ENCODE measurements around the gene MRPL27. TPM values are rescaled to one million over a fixed set of nuclear protein-coding genes. Genes with fewer than 3 reads are reported as not detected.

MRPL27 gene
- total RNA-seq, 1 donor from 2014 or later: 49.8 TPM

DNA sequence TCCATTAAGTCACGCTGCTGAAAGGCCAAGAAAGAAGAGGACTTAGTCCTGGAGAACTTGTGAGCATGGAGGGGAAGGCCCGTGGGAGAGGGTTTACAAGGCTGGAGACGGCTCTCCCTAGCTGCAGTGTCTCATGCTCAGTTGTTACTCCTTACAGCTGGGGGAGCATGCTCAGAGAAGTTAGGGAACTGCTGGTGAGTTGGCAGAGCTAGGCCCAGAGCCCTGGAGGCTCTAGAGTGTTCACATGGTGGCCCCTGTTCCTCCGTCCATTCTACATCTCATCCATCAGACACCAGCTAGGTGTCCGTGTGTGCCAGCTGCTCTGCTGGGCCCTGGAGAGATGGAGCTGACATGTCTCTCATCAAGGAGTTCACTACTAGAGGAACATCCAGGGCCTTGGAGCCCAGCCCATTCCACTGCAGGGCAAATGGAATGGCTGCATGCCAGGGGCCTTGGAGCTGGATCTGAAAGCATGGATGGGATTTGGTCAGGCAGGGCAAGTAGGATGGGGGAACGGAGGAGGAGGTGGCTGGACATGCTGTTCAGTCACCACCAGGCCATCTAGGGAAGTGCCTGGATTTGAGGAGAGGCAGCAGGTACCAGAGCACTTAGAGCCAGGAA lies 20.8 kb downstream of the MRPL27 start:
- peaks cover 11% of the 10 kb centered on the region for H3K36me3 Mint-ChIP-seq (ENCODE audit: low read depth)
- no peak overlapping the region for H3K4me3 Mint-ChIP-seq (ENCODE audit: unreplicated experiment)
- TF ChIP-seq, protein P1, sequence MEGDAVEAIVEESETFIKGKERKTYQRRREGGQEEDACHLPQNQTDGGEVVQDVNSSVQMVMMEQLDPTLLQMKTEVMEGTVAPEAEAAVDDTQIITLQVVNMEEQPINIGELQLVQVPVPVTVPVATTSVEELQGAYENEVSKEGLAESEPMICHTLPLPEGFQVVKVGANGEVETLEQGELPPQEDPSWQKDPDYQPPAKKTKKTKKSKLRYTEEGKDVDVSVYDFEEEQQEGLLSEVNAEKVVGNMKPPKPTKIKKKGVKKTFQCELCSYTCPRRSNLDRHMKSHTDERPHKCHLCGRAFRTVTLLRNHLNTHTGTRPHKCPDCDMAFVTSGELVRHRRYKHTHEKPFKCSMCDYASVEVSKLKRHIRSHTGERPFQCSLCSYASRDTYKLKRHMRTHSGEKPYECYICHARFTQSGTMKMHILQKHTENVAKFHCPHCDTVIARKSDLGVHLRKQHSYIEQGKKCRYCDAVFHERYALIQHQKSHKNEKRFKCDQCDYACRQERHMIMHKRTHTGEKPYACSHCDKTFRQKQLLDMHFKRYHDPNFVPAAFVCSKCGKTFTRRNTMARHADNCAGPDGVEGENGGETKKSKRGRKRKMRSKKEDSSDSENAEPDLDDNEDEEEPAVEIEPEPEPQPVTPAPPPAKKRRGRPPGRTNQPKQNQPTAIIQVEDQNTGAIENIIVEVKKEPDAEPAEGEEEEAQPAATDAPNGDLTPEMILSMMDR (IDR thresholded peaks at IDR 0.05): no peak
- DNase-seq (ENCODE audit: low spot score): no peak
- peak overlapping the region; percentile 36 for H3K27ac Mint-ChIP-seq (ENCODE audit: unreplicated experiment)
- H3K27me3 Mint-ChIP-seq (ENCODE audit: low read depth): no peaks in the 10 kb centered on the region
- peaks cover 27% of the 10 kb centered on the region for H3K4me1 Mint-ChIP-seq (ENCODE audit: low read depth)
- H3K9me3 Mint-ChIP-seq (ENCODE audit: low read depth): no peaks in the 10 kb centered on the region

DNA sequence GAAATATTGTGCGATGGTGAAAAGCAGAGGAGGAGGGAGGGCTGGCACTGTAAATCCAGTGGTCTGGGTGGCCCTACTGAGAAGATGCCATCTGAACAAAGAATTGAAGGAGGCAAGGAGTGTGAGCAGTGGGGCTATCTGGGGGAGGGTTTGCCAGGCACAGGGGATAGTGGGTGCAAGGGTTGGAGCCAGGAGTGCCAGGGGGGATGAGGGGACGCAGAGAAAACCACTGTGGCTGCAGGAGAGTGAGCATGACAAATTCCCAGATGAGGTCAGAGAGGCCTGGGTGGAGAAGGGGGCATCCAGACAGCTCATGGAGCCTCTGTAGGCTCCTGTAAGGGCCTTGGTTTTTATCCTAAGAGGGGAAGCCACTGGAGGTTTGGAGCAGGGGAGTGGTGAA lies 22.3 kb downstream of the MRPL27 start:
- Mint-ChIP-seq H3K27me3 (ENCODE audit: low read depth) (no peaks in the 10 kb centered on the region), H3K4me3 (ENCODE audit: unreplicated experiment) (no peak overlapping the region), H3K4me1 (ENCODE audit: low read depth) (peaks cover 33% of the 10 kb centered on the region), H3K36me3 (ENCODE audit: low read depth) (peaks cover 11% of the 10 kb centered on the region), H3K9me3 (ENCODE audit: low read depth) (no peaks in the 10 kb centered on the region), H3K27ac (ENCODE audit: unreplicated experiment) (peak overlapping the region; percentile 5)
- TF ChIP-seq, protein P1 (IDR thresholded peaks at IDR 0.05): no peak
- no peak for DNase-seq (ENCODE audit: low spot score)

DNA sequence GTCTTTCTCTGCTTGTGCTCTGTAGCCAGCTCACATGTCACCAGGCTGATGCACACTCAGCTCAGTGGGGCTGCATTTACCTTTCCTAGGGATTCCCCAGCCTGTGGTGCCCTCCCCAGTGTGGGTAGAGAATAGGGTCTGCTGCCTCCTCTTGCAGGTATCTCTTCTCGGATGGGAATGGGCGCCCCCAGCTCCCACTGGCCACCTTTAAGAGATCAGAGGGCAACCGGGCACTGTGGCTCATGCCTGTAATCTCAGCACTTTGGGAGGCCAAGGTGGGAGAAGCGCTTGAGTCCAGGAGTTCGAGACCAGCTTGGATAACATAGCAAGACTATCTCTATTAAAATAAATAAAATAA lies 23.8 kb downstream of the MRPL27 start:
- no peak for DNase-seq (ENCODE audit: low spot score)
- peaks cover 39% of the 10 kb centered on the region for H3K4me1 Mint-ChIP-seq (ENCODE audit: low read depth)
- TF ChIP-seq, protein P1 (IDR thresholded peaks at IDR 0.05): no peak
- no peak overlapping the region for H3K27ac Mint-ChIP-seq (ENCODE audit: unreplicated experiment)
- H3K27me3 Mint-ChIP-seq (ENCODE audit: low read depth): no peaks in the 10 kb centered on the region
- peaks cover 9% of the 10 kb centered on the region for H3K36me3 Mint-ChIP-seq (ENCODE audit: low read depth)
- H3K9me3 Mint-ChIP-seq (ENCODE audit: low read depth): no peaks in the 10 kb centered on the region
- H3K4me3 Mint-ChIP-seq (ENCODE audit: unreplicated experiment): no peak overlapping the region

DNA sequence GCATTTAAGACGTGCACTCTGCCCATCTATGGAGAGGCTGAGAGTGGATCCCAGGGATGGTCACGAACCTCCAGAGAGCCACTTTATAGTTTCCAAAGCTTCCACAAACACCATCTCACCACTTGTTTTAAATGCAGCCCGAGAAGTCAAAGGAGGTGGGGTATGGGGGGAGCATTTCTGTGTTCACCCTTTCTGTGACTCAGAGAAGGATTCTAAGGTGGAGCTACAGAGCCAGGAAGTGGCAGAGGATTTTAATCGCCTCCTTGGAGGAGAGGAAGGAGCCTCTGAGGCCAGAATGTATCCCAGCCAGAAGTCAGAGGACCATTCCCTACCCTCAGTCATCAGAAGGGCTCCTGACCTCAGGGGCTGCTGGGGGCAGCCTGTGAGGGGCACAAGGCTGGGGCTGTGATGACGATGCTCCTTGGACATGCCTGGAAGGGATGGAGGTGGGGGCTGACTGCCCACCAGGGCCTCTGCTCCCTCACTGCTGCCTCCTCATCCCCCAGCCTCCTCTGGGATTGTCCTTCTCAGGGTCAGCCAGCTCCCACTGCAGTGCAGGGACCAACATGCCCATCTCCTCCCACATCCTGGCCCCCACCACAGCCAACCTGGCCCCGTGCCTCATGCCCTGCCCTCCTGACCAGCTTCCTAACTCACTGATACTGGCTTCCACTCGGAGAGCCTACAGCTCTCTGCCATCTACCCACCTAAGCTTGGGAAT lies 24.3 kb downstream of the MRPL27 start:
- Mint-ChIP-seq H3K36me3 (ENCODE audit: low read depth) (peaks cover 7% of the 10 kb centered on the region), H3K27me3 (ENCODE audit: low read depth) (no peaks in the 10 kb centered on the region), H3K4me1 (ENCODE audit: low read depth) (peaks cover 39% of the 10 kb centered on the region), H3K27ac (ENCODE audit: unreplicated experiment) (peak overlapping the region; percentile 51), H3K4me3 (ENCODE audit: unreplicated experiment) (no peak overlapping the region), H3K9me3 (ENCODE audit: low read depth) (no peaks in the 10 kb centered on the region)
- TF ChIP-seq, protein P1 (IDR thresholded peaks at IDR 0.05): no peak
- peak; percentile 68 for DNase-seq (ENCODE audit: low spot score)

DNA sequence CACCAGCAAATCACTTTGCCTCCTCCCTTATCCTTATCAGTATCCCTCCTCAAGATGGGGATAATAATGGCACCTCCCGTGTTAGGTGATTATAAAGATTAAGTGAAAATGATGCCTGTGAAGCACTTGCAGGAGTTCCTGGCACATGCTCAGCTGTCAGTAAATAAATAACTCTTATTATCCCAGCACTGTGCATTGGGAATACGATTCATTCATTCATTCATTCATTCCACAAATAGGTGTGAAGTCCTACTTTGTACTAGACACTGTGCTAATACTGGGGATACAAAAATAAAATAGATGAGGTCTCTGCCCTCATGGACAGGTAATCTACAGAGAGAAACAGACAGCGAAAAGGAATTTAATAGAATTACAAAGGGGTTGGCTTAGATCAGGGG lies 25.1 kb downstream of the MRPL27 start:
- peak overlapping the region; percentile 95 for H3K4me3 Mint-ChIP-seq (ENCODE audit: unreplicated experiment)
- no peaks in the 10 kb centered on the region for H3K27me3 Mint-ChIP-seq (ENCODE audit: low read depth)
- H3K36me3 Mint-ChIP-seq (ENCODE audit: low read depth): peaks cover 5% of the 10 kb centered on the region
- H3K4me1 Mint-ChIP-seq (ENCODE audit: low read depth): peaks cover 39% of the 10 kb centered on the region
- TF ChIP-seq, protein P1 (IDR thresholded peaks at IDR 0.05): no peak
- H3K27ac Mint-ChIP-seq (ENCODE audit: unreplicated experiment): no peak overlapping the region
- no peak for DNase-seq (ENCODE audit: low spot score)
- H3K9me3 Mint-ChIP-seq (ENCODE audit: low read depth): no peaks in the 10 kb centered on the region

Measured in chondrocyte (in vitro differentiated cells).